Stimulated activated CD4-positive, alpha-beta T cell treated with anti-CD3 and anti-CD28 coated beads, TNF-alpha, amount 100 ng/mL, for 24 hours (primary cell): ENCODE results near the gene KRTAP10-3.

Experiments used
- DNase-seq, 3 experiments: peaks; one replicate each; pipeline ENCODE4 v3.0.0-alpha.2; 2020; ENCODE audit warnings: low read depth in 3 of 3

The KRTAP10-3 gene

DNA sequence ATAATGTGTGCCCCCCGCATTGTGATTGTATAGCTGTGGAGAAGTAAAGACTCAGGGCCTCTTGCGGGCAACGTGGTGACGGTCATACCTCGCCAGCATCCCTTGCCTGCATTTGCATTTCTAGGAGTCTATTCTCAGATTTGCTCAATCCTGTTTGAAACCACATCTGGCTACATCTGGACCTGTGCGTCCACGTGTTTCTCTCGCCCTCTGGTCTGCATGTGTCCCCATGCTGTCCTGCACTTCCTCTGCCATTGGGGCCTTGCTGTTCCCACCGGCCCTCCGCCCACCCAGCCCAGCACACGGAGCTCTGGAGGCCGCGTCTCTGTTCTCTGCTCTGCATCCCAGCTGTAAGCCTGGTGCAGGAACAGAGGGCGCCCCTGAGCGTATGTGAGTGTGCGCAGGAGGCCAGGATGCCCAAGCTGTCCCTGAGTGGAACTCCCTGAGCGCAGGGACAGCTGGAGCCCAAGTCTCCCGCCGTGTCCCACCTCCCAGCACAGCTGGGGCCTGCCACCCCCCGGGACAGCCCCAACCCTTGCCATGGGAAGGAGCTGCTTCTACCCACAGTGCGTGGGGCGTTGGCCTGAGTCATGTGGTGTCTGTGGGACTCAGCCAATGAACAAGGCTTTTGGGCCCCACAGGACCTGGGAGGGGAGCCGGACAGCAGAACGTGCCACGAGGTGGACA is 8.9 kb downstream of the KRTAP10-3 start:
- no peak for DNase-seq

DNA sequence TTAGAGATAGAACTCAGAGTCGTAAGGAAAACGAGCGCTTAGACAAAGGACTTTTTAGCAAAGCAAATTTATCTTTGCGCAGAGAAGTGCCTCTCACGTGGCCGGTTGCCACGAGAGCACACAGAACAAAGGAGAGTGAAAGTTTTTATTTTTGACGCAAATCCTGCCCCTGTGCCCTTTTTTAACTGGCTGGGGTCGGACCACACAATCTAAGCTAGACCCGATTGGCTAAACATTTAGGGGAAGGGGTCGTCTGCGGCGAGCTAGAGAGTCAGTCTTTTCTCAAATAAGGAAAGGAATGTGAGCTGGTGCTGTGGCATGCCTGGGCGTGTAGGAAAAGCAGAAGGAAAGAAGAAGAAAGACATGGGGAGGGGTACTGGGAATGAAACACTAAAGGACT is 9.7 kb downstream of the KRTAP10-3 start:
- no peak for DNase-seq

DNA sequence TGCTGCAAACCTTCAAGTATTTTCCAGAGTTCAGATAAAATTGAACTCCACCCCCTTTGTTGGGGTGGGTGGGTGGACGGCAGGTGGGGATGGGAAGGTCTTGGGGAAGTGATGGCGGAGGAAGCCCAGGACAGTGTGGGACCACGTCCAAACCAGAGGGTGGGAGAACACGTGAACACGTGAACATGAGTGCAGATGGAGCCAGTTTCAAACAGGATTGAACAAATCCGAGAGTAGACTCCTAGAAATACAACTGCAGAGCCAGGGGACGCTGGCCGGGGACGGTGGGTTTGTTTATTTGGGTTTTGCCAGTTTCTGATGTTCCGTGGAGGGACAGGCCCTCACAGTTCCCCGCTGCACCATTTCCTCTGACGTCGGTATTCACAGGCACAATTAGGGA is 10.2 kb downstream of the KRTAP10-3 start:
- no peak for DNase-seq

DNA sequence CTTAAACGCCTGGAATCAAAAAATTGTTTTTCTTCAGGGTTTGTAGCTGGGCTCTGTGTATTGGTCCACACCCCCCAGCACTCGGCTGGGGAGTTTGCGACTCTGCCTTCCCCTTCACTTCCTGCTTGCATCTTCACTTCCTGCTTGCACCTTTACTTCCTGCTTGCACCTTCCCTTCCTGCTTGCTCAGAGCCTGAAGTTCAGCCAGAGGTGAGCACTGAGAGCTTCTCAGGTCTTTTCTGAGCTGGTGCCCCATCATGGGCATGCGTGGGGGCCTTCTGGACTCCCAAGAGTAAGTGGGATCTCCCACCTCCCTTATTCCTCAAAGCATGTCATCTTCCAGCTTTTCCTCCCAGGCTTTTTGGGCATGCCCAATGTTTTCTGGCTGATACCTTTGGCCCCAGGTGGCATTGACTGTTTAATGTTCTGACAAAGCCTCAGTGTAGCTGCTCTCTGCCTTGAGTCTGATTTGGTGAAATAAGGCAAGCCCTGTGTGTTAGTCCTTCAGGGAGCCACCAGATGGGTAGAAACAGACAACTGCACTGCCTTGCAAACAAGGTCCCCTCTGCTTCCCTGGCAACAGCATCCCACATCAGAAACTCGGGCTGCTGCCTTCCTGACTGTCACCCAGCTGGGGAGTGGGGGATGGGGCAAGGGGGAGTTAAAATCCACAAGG is 10.8 kb downstream of the KRTAP10-3 start:
- peak in 1 of 3 experiments; percentile 6 for DNase-seq

DNA sequence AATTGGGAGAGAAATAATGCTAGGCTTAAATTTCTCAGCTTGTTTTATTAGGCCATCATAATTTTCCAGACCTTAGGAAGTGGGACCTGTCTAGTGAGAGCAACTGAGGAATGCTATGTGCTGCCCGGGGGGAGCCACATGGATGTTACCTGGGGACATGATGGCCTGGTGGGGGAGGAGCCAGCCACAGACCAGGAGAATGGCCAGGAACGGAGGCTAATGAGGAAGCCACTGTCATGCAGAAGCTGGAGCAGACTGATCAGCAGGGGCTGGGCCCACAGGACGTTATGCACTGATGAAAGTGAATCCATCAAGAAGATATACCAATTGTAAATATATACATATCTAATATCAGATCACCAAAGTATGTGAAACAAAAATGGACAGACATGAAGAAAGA is 14.0 kb downstream of the KRTAP10-3 start:
- DNase-seq = no peak

DNA sequence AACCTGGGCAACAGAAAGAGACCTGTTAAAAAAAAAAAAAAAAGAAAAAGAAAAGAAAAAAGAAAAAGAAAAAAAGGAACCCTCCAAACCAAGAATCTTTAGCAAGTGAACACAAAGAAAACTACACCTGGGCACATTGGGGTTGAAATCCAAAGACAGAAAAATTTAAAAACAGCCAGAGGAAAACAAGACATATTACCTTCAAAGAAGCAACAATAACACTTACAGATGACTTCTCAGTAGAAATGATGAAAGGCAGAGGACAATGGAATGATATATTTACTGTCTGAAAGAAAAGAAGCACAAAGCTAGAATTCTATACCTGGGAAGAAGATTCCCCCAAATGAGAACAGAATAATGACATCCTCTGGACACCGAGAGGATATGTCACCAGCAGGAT is 15.9 kb downstream of the KRTAP10-3 start:
- no peak for DNase-seq

DNA sequence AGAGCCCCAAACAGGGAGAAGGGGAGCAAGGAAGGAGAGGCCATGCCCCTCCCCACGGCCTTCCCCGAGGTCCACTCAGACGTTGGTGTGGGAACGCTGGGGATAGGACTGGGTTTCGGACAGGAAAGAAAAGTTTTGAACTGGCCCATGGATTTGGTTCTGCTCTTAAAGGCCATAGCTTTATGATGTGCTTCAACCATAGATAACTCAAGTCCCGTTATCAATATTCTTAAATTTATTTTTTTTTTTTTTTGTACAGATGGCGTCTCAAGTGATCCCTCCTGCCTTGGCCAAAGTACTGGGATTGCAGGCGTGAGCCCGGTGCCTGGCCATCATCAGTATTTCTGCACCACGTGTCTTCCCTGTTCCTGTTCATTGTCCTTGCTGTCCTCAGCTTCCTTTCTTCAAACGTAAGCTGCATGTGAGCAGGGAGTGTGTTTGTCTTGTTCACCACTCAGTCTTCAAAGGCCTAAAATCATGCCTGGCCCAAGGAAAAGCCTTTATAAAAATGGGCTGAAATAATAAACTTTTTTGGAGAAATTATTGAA is 17.8 kb downstream of the KRTAP10-3 start:
- DNase-seq = no peak

DNA sequence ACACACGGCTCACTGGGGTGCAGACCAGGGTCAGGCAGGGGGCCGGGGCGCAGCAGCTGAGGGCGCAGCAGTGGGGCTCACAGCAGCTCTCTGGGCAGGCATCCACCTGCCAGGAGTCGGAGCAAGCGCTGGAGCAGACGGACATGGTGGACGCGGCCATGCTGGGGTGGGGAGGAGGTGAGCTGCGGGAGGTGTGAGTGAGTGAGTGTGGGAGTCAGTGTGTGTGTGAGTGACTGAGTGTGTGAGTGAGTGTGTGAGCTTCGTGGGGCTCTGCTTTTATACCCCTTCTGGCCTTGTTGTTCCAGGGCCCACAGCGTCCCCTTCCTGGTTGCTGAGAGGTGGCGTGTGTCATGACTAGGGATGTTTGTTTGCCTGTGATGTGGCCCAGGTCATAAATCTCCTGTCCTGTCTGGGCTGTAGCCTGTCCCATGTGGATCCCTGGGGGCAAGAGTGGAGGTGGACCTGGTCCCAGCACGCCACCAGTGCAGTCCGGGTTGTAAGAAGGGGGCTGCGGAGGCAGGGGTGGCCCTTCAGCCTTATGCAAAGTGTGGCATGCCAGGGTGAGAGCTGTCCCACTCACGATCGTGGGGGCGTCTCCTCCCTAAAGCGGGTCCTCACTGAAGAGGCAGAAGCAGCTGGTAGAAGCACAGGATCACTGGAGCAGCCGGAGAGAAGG is 18.5 kb downstream of the KRTAP10-3 start, which contains the start of gene KRTAP10-1:
Gene KRTAP10-1 (minus strand): TSS at position 205 of the 676 bp plus-strand sequence. CDS start 45 bp downstream, at position 160.
- DNase-seq = no peak

DNA sequence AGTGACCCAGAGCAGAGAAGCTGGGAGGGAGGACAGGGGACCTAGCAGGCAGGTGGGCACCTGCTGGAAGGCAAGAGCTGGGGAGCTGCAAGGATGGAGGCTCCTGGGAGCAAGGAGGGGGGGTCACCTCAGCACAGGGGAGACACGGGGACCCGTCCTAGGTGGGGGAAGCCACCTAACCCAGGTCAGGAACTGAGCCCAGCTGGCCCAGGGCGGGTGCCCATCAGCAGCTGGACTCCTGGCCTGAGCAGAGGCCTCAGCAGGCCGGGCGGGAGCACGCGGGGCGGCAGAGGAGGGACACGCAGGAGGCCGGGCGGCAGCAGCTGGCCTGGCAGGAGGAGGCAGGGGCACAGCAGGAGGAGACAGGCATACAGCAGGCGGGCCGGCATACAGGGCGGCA is 19.5 kb downstream of the KRTAP10-3 start:
- no peak for DNase-seq

DNA sequence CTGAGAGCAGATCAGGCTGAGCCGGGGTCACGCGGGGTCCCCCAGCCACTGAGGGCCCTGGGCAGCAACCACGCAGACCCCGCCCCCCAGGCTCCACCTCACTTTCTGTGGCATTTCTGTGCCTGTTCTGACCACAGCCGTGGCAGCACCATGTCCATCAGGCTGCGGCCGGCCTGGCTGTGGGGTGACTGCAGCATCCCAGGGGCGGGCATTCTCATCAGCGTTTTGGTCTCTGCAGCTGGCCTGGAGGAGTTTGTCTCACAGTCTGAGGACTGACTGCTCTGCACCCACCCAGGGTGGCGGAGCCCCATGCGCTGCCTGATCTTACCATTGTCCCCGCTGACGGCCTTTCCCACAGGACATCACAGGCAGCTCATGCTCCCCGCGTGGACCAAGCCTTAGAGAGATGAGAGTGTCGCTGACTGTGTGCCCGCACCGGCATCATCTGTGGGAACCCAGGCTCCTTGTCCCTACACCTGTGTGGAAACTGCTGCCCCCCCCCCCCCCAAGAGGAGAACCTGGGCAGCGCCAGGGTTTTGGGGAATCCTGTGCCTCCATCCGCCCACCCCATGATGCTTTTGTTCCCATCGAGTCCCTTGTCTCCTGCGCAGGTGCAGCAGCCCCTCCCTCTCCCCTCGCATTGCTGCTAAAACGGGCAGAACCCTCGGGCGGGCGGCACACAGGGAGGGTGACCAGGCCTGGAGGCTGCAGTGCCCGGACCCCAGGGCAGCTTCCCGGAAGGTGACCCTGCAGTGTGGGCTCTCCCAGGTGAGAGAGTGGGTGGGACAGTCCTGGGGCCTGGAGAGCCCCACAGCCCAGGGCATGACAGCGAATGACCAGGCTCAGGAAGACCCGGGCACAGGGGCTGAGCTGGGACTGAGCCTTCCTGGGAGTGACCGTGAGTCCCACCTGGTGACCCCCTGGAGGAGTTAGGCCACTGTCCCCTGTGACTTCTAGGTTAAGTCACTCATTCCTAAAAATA is 20.4 kb downstream of the KRTAP10-3 start:
- no peak for DNase-seq

DNA sequence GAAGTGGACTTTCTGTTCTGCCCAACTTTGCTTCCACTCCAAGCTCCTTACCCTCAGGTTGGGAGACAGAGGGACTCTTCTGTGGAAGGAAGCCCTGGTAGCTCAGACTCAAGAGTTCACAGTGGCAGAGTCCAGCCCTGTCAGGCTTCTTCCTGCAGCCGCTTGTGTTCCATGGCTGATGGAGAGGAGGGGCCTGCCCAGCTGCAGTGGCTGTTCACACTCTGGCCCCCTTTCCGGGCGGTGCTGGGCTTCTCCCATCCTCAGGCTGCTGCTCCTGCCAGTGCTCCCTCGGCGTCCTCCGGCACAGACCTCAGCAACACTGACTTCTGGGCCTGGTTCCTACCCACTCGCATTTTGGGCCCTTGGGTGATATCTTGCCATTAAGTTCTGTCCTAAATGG is 22.6 kb downstream of the KRTAP10-3 start:
- no peak for DNase-seq

DNA sequence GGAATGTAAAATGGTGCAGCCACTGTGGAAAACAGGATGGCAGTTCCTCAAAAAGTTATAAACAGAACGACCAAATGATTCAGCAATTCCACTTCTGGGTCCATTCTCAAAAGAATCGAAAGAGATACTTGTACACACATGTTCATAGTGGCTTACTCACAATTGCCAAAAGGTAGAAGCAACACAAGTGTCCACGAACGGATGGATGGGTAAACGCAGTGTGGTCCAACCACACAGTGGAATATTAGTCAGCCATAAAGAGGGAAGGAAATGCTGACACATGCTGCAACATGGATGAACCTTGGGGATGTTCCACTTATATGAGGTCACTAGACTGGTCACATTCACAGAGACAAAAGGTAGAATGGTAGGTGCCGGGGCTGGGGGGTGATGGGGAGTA is 23.9 kb downstream of the KRTAP10-3 start:
- no peak for DNase-seq

DNA sequence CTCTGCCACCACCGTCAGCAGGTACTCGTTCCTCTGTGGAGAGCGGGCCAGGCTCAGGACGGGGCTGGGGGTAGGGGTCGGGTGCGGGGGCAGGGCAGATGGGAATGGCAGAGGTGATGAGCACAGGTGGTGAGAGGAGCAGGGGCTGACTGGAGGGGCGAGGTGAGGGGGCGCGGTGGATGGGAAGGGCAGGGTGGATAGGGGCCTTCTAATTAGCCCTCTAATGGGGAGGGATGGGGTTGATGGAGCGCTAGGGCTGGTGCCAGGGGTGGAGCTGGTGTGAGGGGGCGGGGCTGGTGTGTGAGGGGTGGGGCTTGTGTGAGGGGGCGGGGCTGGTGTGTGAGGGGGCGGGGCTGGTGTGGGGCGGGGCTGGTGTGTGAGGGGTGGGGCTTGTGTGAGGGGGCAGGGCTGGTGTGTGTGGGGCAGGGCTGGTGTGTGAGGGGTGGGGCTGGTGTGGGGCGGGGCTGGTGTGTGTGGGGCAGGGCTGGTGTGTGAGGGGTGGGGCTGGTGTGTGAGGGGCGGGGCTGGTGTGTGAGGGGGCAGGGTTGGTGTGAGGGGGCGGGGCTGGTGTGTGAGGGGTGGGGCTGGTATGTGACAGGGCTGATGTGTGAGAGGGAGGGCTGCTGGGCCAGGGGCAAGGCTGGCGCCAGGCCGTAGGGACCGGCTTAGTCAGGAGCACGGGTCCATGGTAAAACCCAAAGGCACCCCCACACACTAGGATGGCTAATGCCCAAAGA is 24.5 kb downstream of the KRTAP10-3 start:
- DNase-seq = no peak

DNA sequence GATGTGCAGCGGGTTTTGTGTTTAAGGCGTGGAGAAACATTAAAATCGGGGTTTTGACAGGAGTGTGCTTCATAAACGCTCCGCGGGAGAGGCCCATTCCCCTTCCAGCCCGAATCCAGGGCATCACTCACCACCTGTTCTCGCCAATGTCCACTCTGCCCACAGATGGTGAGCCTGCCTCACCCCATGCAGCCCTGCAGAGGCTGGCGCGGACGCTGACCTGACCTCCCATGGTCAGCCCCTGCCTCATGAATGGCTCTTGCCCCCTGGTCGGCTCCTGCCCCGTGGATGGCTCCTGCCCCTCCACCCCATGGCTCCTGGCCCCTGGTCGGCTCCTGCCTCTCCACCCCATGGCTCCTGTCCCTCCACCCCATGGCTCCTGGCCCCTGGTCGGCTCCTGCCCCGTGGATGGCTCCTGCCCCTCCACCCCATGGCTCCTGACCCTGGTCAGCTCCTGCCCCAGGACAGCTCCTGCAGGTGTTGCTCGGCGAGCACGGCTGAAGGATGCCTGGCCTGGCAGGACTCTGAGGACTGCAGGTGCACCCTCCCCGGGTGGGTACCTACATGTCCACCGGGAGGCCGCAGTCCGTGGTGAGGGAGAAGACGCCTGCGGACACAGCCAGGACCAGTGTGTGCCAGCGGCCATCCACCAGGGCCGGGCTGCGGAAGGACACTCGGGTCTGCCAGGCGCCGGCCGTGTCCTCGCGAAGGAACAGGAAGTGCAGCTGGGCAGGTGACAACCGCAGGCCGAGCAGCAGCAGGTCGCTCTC is 25.3 kb downstream of the KRTAP10-3 start:
- no peak for DNase-seq

DNA sequence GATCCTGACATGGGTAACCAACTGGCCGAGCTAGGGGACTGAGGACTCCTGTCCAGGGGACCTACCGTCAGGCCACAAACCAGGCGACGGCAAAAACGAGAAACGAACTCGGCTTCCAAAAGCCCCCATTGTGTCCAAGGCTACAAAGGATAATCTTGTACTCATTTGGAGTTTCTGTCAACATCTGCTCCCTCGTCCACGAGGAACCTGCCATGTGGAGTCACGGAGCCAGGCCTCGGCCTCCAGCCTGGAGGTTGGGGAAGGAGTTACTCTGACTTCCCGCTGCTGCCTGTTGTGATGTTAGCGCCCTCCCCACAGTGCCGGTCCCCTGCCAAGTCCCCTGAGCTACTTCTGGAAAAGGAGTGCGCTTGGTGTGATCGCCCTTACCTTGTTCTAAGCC is 25.9 kb downstream of the KRTAP10-3 start:
- no peak for DNase-seq

DNA sequence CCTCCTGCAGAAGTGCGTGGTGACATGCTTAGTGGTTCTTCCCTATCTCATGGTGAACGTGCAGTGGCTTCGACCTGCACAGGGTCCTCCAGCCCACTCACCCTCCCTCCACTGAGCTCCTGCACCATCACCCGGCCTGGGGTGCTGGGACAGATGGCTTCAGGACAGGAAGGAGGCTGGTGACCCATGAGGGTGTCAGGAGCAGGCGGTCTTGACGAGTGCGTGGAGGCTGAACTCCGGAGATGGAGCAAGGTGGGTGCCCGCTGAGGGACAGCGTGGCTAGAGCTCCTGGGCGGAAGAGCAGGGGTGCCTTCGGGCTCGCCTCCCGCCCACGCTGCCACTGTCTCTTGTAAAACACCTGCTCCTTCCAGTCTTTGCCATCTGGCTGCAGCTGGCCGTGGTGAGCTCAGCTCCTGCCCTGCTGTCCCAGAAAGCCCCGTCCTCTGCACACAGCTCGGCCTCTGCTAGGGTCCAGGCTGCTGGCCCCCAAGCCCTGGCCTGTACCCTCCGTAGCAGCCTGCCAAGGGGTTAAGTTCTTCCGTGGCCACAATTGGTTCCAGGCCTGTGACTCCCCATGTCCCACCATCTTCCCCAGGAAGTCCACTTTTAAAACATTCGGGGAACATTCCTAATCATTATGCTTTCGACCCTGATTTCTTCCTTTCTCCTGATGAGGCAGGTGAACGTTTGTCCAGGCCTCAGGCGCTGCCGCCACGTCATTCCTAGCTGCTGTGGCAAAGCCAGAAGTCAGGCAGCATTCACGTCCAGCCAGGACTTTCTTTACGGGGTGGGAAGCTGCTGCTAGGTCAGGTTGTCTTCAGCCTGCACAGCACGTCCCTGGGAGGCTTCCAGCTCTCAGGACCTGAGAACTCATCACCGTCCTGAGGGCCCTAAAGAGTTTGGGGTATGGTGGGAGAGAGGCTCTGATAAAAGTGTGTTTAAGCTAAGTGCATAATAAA is 26.7 kb downstream of the KRTAP10-3 start:
- DNase-seq = no peak

DNA sequence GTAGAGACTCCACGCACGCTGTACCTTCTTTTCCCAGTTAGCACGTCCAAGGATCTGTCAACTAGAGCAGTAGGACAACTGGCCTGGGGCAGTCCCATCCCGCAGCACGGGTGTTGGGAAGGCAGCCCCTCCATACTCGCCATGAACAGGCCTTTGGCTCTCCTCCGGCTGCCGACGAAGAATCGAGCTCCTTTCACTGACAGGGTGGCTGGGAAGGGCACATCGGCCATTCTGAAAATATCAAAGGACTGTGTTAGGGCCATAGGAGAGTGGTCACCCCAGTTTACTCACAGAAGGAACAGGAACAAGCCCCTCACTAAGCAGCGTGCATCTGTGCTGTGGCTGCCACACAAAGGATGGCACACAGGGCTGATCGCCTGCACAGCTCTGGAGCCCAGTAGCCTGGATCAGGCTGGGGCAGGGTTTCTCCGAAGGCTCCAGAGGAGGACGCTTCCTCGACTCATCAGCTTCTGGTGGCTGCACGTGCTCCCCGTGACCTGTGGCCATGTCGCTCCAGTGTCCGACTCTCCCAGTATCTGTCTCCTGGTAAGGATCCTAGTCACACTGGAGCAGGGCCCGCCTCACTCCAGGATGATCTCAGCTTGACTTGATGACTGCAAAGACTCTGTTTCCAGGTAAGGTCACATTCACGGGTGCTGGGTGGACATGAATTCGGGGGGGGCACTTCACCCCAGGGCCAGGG is 27.5 kb downstream of the KRTAP10-3 start:
- DNase-seq = no peak

DNA sequence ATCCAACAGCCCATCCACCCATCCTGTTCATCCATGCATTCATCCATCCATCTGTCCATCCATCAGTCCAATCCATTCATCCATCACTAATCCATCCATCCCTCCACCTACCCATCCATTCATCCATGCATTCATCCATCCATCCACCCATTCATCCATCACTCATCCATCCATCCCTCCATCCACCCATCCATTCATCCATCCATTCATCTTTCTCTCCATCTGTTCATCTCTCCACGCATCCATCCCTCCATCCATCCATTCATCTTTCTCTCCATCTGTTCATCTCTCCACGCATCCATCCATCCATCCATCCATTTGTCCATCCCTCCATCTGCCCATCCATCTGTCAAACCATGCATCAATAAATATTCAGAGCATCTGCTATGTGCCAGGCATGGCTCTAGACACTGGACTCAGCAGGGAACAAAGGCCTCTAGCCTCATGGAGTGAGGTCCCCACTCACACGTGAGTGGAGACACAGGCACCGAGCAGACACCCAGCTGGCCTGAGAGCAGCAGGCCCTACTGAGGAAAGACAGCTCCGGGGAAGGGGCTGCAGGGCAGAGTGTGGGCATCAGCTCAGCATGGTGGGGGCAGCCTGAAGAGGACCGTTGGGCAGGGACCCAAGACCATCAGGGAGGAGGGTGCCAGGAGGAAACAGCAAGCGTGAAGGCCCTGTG is 28.2 kb downstream of the KRTAP10-3 start:
- DNase-seq = no peak
